GM12892 (cell line): ENCODE measurements around the gene TEDC2.

ENCODE experiments used
- POLR2A ChIP-seq: IDR thresholded peaks from 2 replicates; pipeline ENCODE4 v1.6.1; 2011; ENCODE audit warnings: low read depth, low read length, control low read depth
- POLR2AphosphoS5 ChIP-seq: IDR thresholded peaks from 2 replicates; pipeline ENCODE4 v1.6.1; 2011; ENCODE audit warnings: low read depth, low read length, control low read depth

DNA sequence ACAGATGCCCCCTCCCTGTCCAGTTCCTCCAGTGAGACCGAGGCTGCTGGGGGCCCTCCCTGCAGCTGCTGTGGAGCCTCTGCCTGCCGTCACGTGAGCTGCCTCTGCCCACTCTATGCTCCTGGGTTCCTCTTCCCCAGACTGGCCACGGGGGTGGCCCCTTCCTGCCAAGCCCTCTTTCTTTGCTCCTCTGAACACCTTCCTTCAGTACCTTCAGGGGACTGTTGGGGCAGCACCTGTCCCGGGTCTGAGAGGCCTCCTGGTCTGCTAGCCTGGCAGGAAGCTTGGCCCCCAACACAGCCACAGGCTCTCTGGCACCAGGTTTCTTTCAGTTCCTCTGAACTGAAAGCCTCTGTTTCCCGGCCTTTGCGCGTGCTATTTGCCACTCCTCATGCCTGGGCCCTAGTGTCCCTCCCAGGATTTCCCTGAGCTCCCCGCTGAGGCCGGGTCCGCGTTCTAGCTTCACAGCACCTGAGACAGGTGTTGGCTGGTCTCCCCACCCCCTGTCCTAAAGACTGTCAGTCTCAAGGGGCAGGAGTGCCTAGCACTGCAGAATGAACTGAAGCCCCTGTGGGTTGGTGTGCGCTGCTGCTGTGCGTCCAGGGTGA is 47.2 kb downstream of the TEDC2 start:
- no peak for TF ChIP-seq POLR2AphosphoS5
- no peak for TF ChIP-seq POLR2A
